Measurements from ENCODE around the gene TRPM8.

DNA sequence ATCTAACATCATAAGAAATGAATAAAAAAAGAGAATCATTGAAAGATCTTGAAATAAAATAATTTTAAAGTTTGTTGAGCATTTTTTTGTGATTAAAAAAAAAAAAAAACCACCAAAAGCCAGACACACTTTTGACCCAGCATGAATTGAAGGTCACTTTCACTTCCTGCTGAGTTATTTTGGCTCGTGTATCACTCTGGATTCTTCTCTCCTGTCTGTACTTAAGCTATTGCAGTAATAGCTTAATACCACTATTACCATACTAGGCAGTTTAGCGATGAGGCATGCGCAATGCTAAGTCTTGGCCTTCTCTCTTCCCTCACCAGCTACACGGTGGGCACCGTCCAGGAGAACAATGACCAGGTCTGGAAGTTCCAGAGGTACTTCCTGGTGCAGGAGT, 78.8 kb downstream of the TRPM8 start:
- TF ChIP-seq, protein P1, sequence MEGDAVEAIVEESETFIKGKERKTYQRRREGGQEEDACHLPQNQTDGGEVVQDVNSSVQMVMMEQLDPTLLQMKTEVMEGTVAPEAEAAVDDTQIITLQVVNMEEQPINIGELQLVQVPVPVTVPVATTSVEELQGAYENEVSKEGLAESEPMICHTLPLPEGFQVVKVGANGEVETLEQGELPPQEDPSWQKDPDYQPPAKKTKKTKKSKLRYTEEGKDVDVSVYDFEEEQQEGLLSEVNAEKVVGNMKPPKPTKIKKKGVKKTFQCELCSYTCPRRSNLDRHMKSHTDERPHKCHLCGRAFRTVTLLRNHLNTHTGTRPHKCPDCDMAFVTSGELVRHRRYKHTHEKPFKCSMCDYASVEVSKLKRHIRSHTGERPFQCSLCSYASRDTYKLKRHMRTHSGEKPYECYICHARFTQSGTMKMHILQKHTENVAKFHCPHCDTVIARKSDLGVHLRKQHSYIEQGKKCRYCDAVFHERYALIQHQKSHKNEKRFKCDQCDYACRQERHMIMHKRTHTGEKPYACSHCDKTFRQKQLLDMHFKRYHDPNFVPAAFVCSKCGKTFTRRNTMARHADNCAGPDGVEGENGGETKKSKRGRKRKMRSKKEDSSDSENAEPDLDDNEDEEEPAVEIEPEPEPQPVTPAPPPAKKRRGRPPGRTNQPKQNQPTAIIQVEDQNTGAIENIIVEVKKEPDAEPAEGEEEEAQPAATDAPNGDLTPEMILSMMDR (IDR thresholded peaks at IDR 0.05) = no peak
- no peak for TF ChIP-seq POLR2A (IDR thresholded peaks at IDR 0.05)

Measured in prostate gland (tissue), 2 donors.